K562 (cell line): ENCODE data around the gene VSIG1. TPM values are rescaled to one million over a fixed set of nuclear protein-coding genes. Genes with fewer than 3 reads are reported as not detected.

Source experiments
- AFF1 ChIP-seq, 2 experiments: fragments of 450-650 bp; IDR thresholded peaks; 2 replicates each; pipeline ENCODE4 v1.6.1; 2018; ENCODE audit warnings: mild to moderate bottlenecking in 2 of 2, low read depth in 1 of 2; ENCODE audit not compliant: partially characterized antibody in 2 of 2
- ATF1 ChIP-seq, 2 experiments: fragments of 450-650 bp in 1 of 2; IDR thresholded peaks; 2 replicates each; pipeline ENCODE4 v1.6.1; 2016; ENCODE audit warnings: missing compliant biosample characterization in 1 of 2, missing genetic modification characterization in 1 of 2
- CC2D1A ChIP-seq: fragments of 450-650 bp; IDR thresholded peaks from 2 replicates; pipeline ENCODE4 v1.6.1; 2017; ENCODE audit warnings: mild to moderate bottlenecking
- DLX4 ChIP-seq: fragments of 250-450 bp; sonication (Bioruptor Pico); IDR thresholded peaks from 2 replicates; pipeline ENCODE4 v1.6.1; 2021; ENCODE audit warnings: mild to moderate bottlenecking
- E2F1 ChIP-seq: sonication (generic); formaldehyde crosslinking; IDR thresholded peaks from 2 replicates; pipeline ENCODE4 v1.8.1; 2023; ENCODE audit warnings: mild to moderate bottlenecking, missing genetic modification reagents, moderate library complexity
- E2F5 ChIP-seq: sonication (generic); formaldehyde crosslinking; IDR thresholded peaks from 2 replicates; pipeline ENCODE4 v1.8.0; 2022; ENCODE audit warnings: mild to moderate bottlenecking, missing genetic modification reagents
- E4F1 ChIP-seq: fragments of 250-450 bp; sonication (Bioruptor Pico); IDR thresholded peaks from 2 replicates; pipeline ENCODE4 v1.5.0; 2021; ENCODE audit warnings: mild to moderate bottlenecking, borderline replicate concordance
- KAT7 ChIP-seq: sonication (generic); formaldehyde crosslinking; IDR thresholded peaks from 2 replicates; pipeline ENCODE4 v1.8.0; 2022; ENCODE audit warnings: missing genetic modification reagents, mild to moderate bottlenecking, borderline replicate concordance
- KDM1A ChIP-seq, 2 experiments: fragments of 450-650 bp; IDR thresholded peaks; 2 replicates each; pipeline ENCODE4 v1.6.1; 2016; ENCODE audit warnings: mild to moderate bottlenecking in 2 of 2
- MED1 ChIP-seq: sonication (generic); formaldehyde crosslinking; IDR thresholded peaks from 2 replicates; pipeline ENCODE4 v1.8.1; 2023; ENCODE audit warnings: missing genetic modification reagents, borderline replicate concordance
- MLX ChIP-seq, 2 experiments: fragments of 450-650 bp in 1 of 2; sonication (generic) in 1 of 2; formaldehyde crosslinking; conservative IDR thresholded peaks; 2 replicates each; pipeline versions ENCODE4 v1.4.0 to v1.8.1; 2020 to 2022; ENCODE audit warnings: mild to moderate bottlenecking in 1 of 2, missing genetic modification reagents in 1 of 2
- MTF1 ChIP-seq: fragments of 250-450 bp; sonication (Bioruptor Pico); IDR thresholded peaks from 2 replicates; pipeline ENCODE4 v1.9.0; 2021; ENCODE audit warnings: moderate library complexity, mild to moderate bottlenecking, inconsistent platforms, borderline replicate concordance
- SMAD3 ChIP-seq: fragments of 450-650 bp; formaldehyde crosslinking; conservative IDR thresholded peaks from 2 replicates; pipeline ENCODE4 v1.4.0; 2020; ENCODE audit warnings: mild to moderate bottlenecking
- ZNF512 ChIP-seq: IDR thresholded peaks from 2 replicates; pipeline ENCODE4 v1.6.1; 2016; ENCODE audit warnings: missing genetic modification characterization, missing compliant biosample characterization
- ZNF584 ChIP-seq: fragments of 200-800 bp; sonication (Bioruptor generic); IDR thresholded peaks from 2 replicates; pipeline ENCODE4 v1.6.1; 2016; ENCODE audit warnings: low read depth, mild to moderate bottlenecking, missing genetic modification characterization, missing compliant biosample characterization
- polyA plus RNA-seq, 8 experiments: library from polyadenylated mRNA; depleted of rRNA in 4 of 8; stranded (reverse) in 5 of 8; unstranded in 3 of 8; fragments of >200 nt; fragmentation: Nextera tagmentation in 2 of 8; fragmentation: Illumina TruSeq in 1 of 8; extraction: Ambion mirVana in 2 of 8; extraction: Trizol in 1 of 8; gene quantifications; 2 replicates each; pipeline versions ENCODE4 v1.2.1 to v1.2.3, GENCODE V29; 2011 to 2014; ENCODE audit warnings: inconsistent platforms in 1 of 8, missing spikeins in 1 of 8
- total RNA-seq, 7 experiments: library from RNA; depleted of rRNA in 6 of 7; stranded (reverse); fragments of >200 nt in 6 of 7; fragmentation: Illumina TruSeq in 2 of 7; extraction: Trizol in 2 of 7; gene quantifications; 2 replicates each; pipeline versions ENCODE4 v1.2.1 to v1.2.3, GENCODE V29; 2011 to 2021; ENCODE audit warnings: low replicate concordance in 1 of 7

The VSIG1 gene
- total and polyA plus RNA-seq, 9 of the 15 experiments (the other 6 are each of a cell fraction or from before 2014, with no cell fraction given): not detected

GRCh38 chrX:108091264-108091877 is 46.5 kb downstream of the VSIG1 start, which contains the start of the genes ATG4A and PSMD10 (continued):
- no peak for TF ChIP-seq ZNF512 (tag)
- TF ChIP-seq DLX4 (CRISPR knock-in tag): no peak
- no peak for TF ChIP-seq MTF1 (CRISPR knock-in tag)
- no peak for TF ChIP-seq MED1 (CRISPR knock-in tag)
- no peak for TF ChIP-seq MLX (CRISPR knock-in tag; conservative IDR thresholded peaks at IDR 0.05)
- no peak for TF ChIP-seq KAT7 (CRISPR knock-in tag)
- TF ChIP-seq E2F5: no peak
- TF ChIP-seq E2F1: no peak
- no peak for TF ChIP-seq KDM1A (IDR thresholded peaks at IDR 0.05)
- TF ChIP-seq SMAD3 (CRISPR knock-in tag): no peak
- no peak for TF ChIP-seq ZNF584
- TF ChIP-seq E4F1 (CRISPR knock-in tag): no peak
- peak; percentile 49 for TF ChIP-seq ATF1 (CRISPR knock-in tag; IDR thresholded peaks at IDR 0.05)
- TF ChIP-seq ATF1 (tag; IDR thresholded peaks at IDR 0.05): peak; percentile 89
- peak in 1 of 2 experiments; percentile 94 for TF ChIP-seq AFF1 (IDR thresholded peaks at IDR 0.05; ENCODE audit: low read depth in 1 of 2, partially characterized antibody in 2 of 2)
- TF ChIP-seq CC2D1A: no peak
